GM12801 (cell line): Measurements from ENCODE around the gene CCL2.

Experiments used
- TF ChIP-seq, protein P1 (sequence below): IDR thresholded peaks from one replicate; pipeline ENCODE4 v1.5.1; 2011; ENCODE audit warnings: control low read depth; ENCODE audit not compliant: insufficient read length; ENCODE audit errors: extremely low read depth

Gene CCL2

DNA sequence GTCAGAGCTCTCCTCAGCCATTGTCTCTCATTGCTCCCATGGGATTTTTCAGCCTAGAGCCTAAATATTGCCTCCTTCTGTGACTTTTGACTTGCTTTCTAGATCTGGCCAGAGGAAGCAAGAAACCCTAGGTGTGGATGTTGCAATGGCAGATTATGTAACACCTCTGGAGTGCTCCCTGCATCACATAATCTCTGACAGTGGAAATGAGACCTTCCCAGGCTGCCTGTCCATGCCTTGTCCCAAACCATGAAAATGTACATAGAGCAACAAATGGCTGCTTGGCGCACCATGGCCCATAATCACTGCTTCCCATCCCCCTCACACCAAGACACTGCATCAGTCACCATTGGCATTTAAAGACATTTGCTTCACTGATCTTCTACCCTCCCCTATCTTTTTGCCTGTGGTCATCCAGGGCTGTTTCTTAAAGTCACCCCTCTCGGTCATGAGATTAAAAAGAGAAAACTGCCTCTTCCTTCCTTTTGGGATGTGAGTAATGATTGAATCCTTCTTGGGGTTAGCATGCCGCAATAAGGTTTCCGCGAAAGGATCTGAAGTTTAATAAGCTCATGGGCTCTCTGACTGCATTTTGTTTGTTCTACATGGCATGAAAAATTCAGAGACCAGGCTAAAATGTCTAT is 34.2 kb upstream of the CCL2 start:
- TF ChIP-seq, protein P1, sequence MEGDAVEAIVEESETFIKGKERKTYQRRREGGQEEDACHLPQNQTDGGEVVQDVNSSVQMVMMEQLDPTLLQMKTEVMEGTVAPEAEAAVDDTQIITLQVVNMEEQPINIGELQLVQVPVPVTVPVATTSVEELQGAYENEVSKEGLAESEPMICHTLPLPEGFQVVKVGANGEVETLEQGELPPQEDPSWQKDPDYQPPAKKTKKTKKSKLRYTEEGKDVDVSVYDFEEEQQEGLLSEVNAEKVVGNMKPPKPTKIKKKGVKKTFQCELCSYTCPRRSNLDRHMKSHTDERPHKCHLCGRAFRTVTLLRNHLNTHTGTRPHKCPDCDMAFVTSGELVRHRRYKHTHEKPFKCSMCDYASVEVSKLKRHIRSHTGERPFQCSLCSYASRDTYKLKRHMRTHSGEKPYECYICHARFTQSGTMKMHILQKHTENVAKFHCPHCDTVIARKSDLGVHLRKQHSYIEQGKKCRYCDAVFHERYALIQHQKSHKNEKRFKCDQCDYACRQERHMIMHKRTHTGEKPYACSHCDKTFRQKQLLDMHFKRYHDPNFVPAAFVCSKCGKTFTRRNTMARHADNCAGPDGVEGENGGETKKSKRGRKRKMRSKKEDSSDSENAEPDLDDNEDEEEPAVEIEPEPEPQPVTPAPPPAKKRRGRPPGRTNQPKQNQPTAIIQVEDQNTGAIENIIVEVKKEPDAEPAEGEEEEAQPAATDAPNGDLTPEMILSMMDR, result no peak

- TF ChIP-seq, protein P1, result no peak
Measured at GRCh38 chr17:34221411-34221810, 33.7 kb upstream of the CCL2 start.

DNA sequence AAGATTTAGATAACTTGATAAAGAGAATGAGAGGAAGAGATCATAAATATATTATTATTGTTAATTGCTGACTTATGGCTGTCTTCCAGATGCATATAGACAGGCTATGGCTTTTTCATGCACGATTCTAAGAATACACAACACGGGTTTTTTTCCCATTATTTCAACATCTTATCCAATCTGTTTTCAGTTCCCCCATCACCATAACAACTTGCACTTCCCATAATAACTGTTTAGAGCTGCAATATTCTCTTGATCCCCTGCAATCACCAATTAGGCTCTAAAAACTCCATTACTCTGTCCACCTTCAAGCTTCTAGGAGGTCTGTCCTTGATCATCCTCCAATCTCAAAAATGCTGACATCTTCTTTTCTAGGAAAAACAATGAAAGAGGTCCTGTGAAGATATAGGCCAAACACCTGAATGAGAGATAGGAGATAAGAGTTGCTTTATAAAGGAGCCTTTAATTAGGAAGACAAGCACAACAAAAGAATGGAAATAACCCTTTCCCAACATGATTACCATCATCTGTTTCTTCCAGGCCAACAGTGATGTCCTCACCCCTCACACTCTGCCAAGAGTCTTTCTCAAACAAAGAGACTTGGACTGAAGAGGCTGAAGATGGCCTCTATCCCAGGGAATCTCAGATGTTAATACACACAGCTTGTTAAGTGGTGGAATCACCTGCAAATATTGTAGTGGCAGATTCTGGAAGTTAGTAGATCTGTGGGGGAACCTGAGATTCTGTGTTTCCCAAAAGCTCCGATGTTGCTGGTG is 32.2 kb upstream of the CCL2 start:
- TF ChIP-seq, protein P1, result no peak

DNA sequence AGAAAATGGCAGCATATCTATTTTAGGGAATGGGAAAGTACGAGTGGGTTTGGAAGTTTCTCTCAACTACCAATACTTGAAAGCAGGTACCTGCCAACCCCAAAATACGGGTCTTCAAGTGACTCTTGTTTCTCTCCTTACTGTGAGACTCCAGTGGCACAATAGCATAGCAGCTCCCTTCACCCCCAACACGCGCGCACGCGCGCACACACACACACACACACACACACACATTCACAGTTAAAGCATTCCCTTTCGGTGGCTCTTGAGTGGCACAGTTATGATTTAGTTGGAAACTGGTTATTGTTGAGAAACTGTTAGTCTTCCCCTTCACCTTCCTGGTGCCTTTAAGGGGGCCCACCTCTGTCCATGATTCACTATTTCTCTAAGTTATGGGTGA is 30.0 kb upstream of the CCL2 start:
- TF ChIP-seq, protein P1, result no peak

DNA sequence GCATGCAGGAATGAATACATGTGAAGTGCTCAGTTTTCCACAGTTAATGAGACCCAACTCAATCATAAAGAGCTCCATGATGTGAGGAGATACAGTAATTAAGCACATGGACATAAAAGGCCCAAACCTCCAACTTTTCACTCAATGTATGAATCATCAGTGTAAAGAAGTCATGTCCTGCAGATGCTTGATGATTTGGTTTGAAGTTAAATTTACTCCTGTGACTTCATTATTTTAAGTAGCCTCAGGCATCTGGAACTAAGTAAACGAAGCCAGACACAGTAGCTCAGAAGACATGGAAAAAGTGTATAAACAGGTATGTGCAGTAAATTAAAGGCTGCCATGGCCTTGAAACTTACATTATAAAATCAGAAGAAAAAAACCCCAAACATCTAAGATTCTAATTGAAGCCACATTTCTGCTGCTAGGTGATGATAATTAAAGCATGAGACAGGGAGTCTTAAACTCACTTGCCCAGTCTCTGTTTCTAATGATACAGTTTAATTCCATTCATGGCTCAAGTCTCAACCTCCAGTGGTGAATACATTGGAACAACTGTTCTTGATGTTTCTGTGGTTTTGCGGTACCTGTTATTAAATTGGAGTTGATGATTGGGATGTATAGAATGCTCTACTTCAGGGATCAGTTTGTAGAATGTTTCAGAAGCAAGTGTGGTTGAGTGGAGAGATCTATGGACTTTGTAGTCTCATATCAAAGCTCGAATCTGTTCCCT is 28.9 kb upstream of the CCL2 start:
- TF ChIP-seq, protein P1, result no peak

DNA sequence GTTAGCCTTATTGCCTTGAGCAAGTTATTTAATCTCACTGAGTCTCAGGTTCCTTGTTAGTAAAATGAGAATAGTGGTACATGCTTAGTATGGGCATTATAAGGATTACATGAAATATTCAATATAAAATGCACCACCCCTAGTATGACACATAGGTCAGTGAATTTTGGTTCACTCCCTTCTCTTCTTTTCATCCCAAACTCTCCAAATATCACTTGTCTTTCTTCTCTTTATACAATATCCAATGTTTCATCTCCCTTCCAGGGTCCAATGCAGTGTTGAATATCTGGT is 28.4 kb upstream of the CCL2 start:
- TF ChIP-seq, protein P1, result no peak

DNA sequence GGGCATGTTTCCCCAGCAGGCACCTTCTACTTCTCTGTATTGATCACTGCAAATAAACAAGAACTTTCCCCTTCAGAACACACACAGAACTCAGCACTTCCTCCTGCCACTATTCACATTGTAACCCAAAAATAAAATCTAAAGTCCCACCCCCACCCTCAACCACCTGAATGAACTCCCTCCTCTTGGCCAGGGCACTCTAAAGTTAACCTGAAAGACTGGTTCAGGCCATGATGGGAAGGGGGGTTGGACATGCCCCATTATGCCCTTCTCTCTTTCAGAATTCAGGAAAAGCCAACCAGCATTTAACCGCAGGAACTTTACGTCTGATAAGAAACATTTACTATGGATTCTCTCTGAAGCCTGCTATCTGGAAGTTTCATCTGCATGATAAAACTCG is 27.4 kb upstream of the CCL2 start:
- TF ChIP-seq, protein P1, result no peak
